Activated T-helper 17 cell treated with anti-CD3 and anti-CD28 coated beads, Interleukin-2, amount 50 U/mL, for 72 hours (primary cell): Measurements from ENCODE around the gene CCDC152. TPM values are rescaled to one million over a fixed set of nuclear protein-coding genes. Genes with fewer than 3 reads are reported as not detected.

Experiments
- ATAC-seq: fragments of 150-1000 bp; cut with Tn5 transposase; replicated peaks from 2 replicates; pipeline ENCODE4 v1.10.0; 2021; ENCODE audit warnings: mild to moderate bottlenecking, moderate library complexity
- H3K27ac Mint-ChIP-seq: one replicate; pipeline ENCODE4 v1.8.0; 2022; ENCODE audit warnings: mixed read lengths
- H3K27me3 Mint-ChIP-seq: one replicate; pipeline ENCODE4 v1.8.0; 2022; ENCODE audit warnings: mixed read lengths
- H3K36me3 Mint-ChIP-seq: one replicate; pipeline ENCODE4 v1.8.0; 2022; ENCODE audit warnings: low read depth, mild to moderate bottlenecking, mixed read lengths
- H3K4me1 Mint-ChIP-seq: one replicate; pipeline ENCODE4 v1.8.0; 2022; ENCODE audit warnings: mixed read lengths
- H3K4me3 Mint-ChIP-seq: one replicate; pipeline ENCODE4 v1.8.0; 2022; ENCODE audit warnings: mild to moderate bottlenecking, mixed read lengths
- H3K9me3 Mint-ChIP-seq: one replicate; pipeline ENCODE4 v1.8.0; 2022; ENCODE audit warnings: mixed read lengths
- total RNA-seq, 2 donors: library from RNA; stranded (reverse); gene quantifications; one replicate each; pipeline ENCODE4 v1.2.3, GENCODE V29; 2022

Gene CCDC152
- total RNA-seq, 2 donors from 2014 or later: 0.79 to 2.7 TPM

DNA sequence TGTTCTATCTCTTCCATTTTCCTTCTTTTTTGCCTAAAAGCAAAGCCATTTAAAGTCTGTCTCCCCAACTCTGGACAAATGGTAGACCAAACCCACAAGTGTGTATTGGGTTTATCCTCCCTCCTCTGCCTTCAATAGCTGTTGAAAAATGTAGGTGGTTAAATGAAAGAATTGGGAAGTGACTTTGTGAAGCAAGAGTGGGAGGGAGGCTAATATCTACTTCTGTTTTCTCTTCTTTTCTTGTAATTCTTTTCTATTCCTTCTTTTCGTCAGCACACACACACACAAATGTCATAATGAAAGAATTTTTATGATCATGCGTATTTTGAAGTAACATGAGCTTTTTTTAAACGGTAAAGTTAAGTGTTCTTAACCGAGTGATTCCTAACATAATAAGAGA, 3.8 kb downstream of the CCDC152 start:
- Mint-ChIP-seq H3K27ac (no peak overlapping the region), H3K9me3 (no peaks in the 10 kb centered on the region), H3K27me3 (no peaks in the 10 kb centered on the region), H3K4me1 (peaks cover 8% of the 10 kb centered on the region), H3K4me3 (no peak overlapping the region), H3K36me3 (no peaks in the 10 kb centered on the region)
- no peak for ATAC-seq

DNA sequence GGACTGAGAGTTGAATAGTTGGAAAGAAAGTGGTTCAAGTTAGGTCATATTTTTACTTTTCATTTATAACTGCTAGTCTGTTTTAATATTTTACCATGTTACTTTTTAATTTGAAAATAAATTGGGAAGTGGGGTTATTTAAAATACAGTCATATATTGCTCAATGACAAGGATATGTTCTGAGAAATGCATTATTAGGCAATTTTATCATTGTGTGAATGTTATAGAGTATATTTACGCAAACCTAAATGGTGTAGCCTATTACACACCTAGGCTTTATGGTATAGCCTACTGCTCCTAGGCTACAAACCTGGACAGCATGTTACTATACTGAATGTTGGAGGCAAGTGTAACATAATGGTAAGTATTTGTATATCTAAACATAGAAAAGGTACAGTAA, 5.2 kb downstream of the CCDC152 start:
- Mint-ChIP-seq H3K27me3 (no peaks in the 10 kb centered on the region), H3K4me3 (no peak overlapping the region), H3K36me3 (no peaks in the 10 kb centered on the region), H3K9me3 (no peaks in the 10 kb centered on the region), H3K4me1 (peaks cover 8% of the 10 kb centered on the region), H3K27ac (no peak overlapping the region)
- ATAC-seq: no peak

GRCh38 chr5:42767491-42768105, 11.0 kb downstream of the CCDC152 start:
- Mint-ChIP-seq H3K27ac (no peak overlapping the region), H3K4me3 (no peak overlapping the region), H3K27me3 (peaks cover 4% of the 10 kb centered on the region), H3K36me3 (no peaks in the 10 kb centered on the region), H3K9me3 (no peaks in the 10 kb centered on the region), H3K4me1 (no peaks in the 10 kb centered on the region)
- no peak for ATAC-seq

GRCh38 chr5:42768106-42768504, 11.5 kb downstream of the CCDC152 start:
- no peak overlapping the region for H3K4me3 Mint-ChIP-seq
- no peak for ATAC-seq
- peaks cover 4% of the 10 kb centered on the region for H3K27me3 Mint-ChIP-seq
- H3K9me3 Mint-ChIP-seq: no peaks in the 10 kb centered on the region
- H3K27ac Mint-ChIP-seq: no peak overlapping the region
- no peaks in the 10 kb centered on the region for H3K36me3 Mint-ChIP-seq
- H3K4me1 Mint-ChIP-seq: no peaks in the 10 kb centered on the region

- H3K9me3 Mint-ChIP-seq: no peaks in the 10 kb centered on the region
- H3K27ac Mint-ChIP-seq: no peak overlapping the region
- no peaks in the 10 kb centered on the region for H3K36me3 Mint-ChIP-seq
- no peak for ATAC-seq
- H3K27me3 Mint-ChIP-seq: peaks cover 4% of the 10 kb centered on the region
- H3K4me3 Mint-ChIP-seq: no peak overlapping the region
- H3K4me1 Mint-ChIP-seq: no peaks in the 10 kb centered on the region
Observed at GRCh38 chr5:42770003-42770402, 13.4 kb downstream of the CCDC152 start.

GRCh38 chr5:42772265-42772993, 15.8 kb downstream of the CCDC152 start:
- H3K27ac Mint-ChIP-seq: no peak overlapping the region
- no peak overlapping the region for H3K4me3 Mint-ChIP-seq

DNA sequence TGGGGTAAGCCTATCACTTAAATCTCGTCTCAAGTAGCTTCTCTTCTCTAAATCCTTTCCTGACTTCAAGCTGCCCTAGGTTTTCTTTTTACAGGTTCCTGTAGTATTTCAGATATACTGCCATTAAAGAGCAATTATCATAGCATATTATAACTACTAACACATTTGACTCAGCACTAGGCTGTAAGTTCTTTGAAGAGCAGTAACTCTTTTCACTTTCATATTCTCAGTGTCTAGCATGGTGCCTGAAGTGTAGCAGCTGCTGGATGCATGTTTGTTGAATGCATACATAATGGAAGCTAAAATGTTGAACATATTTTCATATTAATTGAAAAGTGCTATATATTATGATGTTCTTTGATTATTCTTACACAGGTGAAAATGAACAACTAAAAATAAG, 22.5 kb downstream of the CCDC152 start:
- H3K27me3 Mint-ChIP-seq: no peaks in the 10 kb centered on the region
- H3K4me3 Mint-ChIP-seq: no peak overlapping the region
- H3K27ac Mint-ChIP-seq: no peak overlapping the region
- no peaks in the 10 kb centered on the region for H3K36me3 Mint-ChIP-seq
- no peak for ATAC-seq
- no peaks in the 10 kb centered on the region for H3K9me3 Mint-ChIP-seq
- H3K4me1 Mint-ChIP-seq: peaks cover 7% of the 10 kb centered on the region

More at GRCh38 chr5:42772265-42772993, 15.8 kb downstream of the CCDC152 start:
- H3K27me3 Mint-ChIP-seq: peaks cover 4% of the 10 kb centered on the region
- no peaks in the 10 kb centered on the region for H3K36me3 Mint-ChIP-seq
- no peaks in the 10 kb centered on the region for H3K9me3 Mint-ChIP-seq
- no peaks in the 10 kb centered on the region for H3K4me1 Mint-ChIP-seq
- ATAC-seq: no peak

- peaks cover 7% of the 10 kb centered on the region for H3K4me1 Mint-ChIP-seq
- peaks cover 3% of the 10 kb centered on the region for H3K27me3 Mint-ChIP-seq
- no peak for ATAC-seq
- peaks cover 4% of the 10 kb centered on the region for H3K36me3 Mint-ChIP-seq
- peaks cover 7% of the 10 kb centered on the region for H3K9me3 Mint-ChIP-seq
- no peak overlapping the region for H3K4me3 Mint-ChIP-seq
- no peak overlapping the region for H3K27ac Mint-ChIP-seq
Observed at GRCh38 chr5:42781584-42781983, 25.0 kb downstream of the CCDC152 start.

GRCh38 chr5:42784132-42784531, 27.5 kb downstream of the CCDC152 start:
- Mint-ChIP-seq H3K4me3 (no peak overlapping the region), H3K36me3 (peaks cover 6% of the 10 kb centered on the region), H3K4me1 (no peaks in the 10 kb centered on the region), H3K27ac (no peak overlapping the region), H3K9me3 (peaks cover 16% of the 10 kb centered on the region), H3K27me3 (peaks cover 4% of the 10 kb centered on the region)
- no peak for ATAC-seq

GRCh38 chr5:42785756-42786155, 29.1 kb downstream of the CCDC152 start:
- no peak for ATAC-seq
- Mint-ChIP-seq H3K36me3 (peaks cover 6% of the 10 kb centered on the region), H3K27ac (no peak overlapping the region), H3K4me1 (no peaks in the 10 kb centered on the region), H3K27me3 (peaks cover 4% of the 10 kb centered on the region), H3K4me3 (no peak overlapping the region), H3K9me3 (peaks cover 16% of the 10 kb centered on the region)

GRCh38 chr5:42787073-42787472, 30.5 kb downstream of the CCDC152 start:
- no peak overlapping the region for H3K27ac Mint-ChIP-seq
- H3K4me1 Mint-ChIP-seq: no peaks in the 10 kb centered on the region
- no peak overlapping the region for H3K4me3 Mint-ChIP-seq
- ATAC-seq: no peak
- peaks cover 16% of the 10 kb centered on the region for H3K9me3 Mint-ChIP-seq
- H3K36me3 Mint-ChIP-seq: peaks cover 6% of the 10 kb centered on the region
- peaks cover 4% of the 10 kb centered on the region for H3K27me3 Mint-ChIP-seq

GRCh38 chr5:42787845-42788244, 31.2 kb downstream of the CCDC152 start:
- Mint-ChIP-seq H3K4me1 (no peaks in the 10 kb centered on the region), H3K4me3 (no peak overlapping the region)
- no peak for ATAC-seq

DNA sequence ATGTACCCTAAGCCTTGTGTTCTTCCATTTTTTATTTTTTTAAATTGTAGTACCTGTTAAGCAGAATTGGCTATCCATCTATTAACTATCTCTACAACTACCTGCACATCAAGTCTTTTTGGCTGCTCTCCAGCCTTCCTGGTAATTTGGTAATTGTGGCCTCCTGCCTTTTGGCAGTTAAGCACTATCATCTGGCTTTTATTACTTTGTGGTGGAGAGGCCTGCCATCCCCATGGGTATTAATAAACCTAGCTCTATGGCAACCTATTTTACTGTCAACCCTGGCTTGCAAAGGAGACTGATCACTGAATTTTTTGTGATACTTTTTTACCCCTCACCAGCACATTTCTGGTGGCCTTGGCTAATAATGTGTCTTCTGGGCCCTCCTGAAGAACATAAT, 34.5 kb downstream of the CCDC152 start:
- no peak overlapping the region for H3K27ac Mint-ChIP-seq
- no peak overlapping the region for H3K4me3 Mint-ChIP-seq
- no peak for ATAC-seq
- peaks cover 4% of the 10 kb centered on the region for H3K27me3 Mint-ChIP-seq
- peaks cover 13% of the 10 kb centered on the region for H3K9me3 Mint-ChIP-seq
- H3K4me1 Mint-ChIP-seq: no peaks in the 10 kb centered on the region
- peaks cover 6% of the 10 kb centered on the region for H3K36me3 Mint-ChIP-seq

More at GRCh38 chr5:42787845-42788244, 31.2 kb downstream of the CCDC152 start:
- peaks cover 4% of the 10 kb centered on the region for H3K27me3 Mint-ChIP-seq
- no peak overlapping the region for H3K27ac Mint-ChIP-seq
- peaks cover 16% of the 10 kb centered on the region for H3K9me3 Mint-ChIP-seq
- H3K36me3 Mint-ChIP-seq: peaks cover 6% of the 10 kb centered on the region

GRCh38 chr5:42798284-42799240, 41.9 kb downstream of the CCDC152 start:
- no peak overlapping the region for H3K27ac Mint-ChIP-seq
- no peaks in the 10 kb centered on the region for H3K27me3 Mint-ChIP-seq
- no peaks in the 10 kb centered on the region for H3K9me3 Mint-ChIP-seq
- peaks cover 13% of the 10 kb centered on the region for H3K36me3 Mint-ChIP-seq
- no peak overlapping the region for H3K4me3 Mint-ChIP-seq
- ATAC-seq: no peak
- H3K4me1 Mint-ChIP-seq: no peaks in the 10 kb centered on the region
